HG02588 (cell line): ENCODE measurements around the gene LIPH.
"Not testable (repeated sequence)": the region's sequence is repeated elsewhere in the genome, so short reads cannot be mapped to it uniquely, and the experiment has no call there.

Experiments used
- ATAC-seq: cut with Tn5 transposase; IDR thresholded peaks from one replicate; pipeline ENCODE4 v1.9.1; 2021; ENCODE audit warnings: mild to moderate bottlenecking, moderate library complexity; ENCODE audit not compliant: unreplicated experiment

LIPH gene

GRCh38 chr3:185489462-185489861, 62.9 kb downstream of the LIPH start:
- no peak for ATAC-seq

GRCh38 chr3:185488465-185488864, 63.9 kb downstream of the LIPH start:
- no peak for ATAC-seq

- ATAC-seq: no peak
These were observed 66.0 kb downstream of the LIPH start for GRCh38 chr3:185486394-185486793.

GRCh38 chr3:185484296-185484695, 68.1 kb downstream of the LIPH start:
- ATAC-seq: no peak

GRCh38 chr3:185479373-185479945, 72.9 kb downstream of the LIPH start:
- no peak for ATAC-seq

- ATAC-seq: no peak
These were observed 75.1 kb downstream of the LIPH start for GRCh38 chr3:185477316-185477715.

GRCh38 chr3:185474922-185475321, 77.5 kb downstream of the LIPH start:
- not testable (repeated sequence) for ATAC-seq

GRCh38 chr3:185473290-185473815, 79.0 kb downstream of the LIPH start:
- ATAC-seq: no peak

GRCh38 chr3:185470323-185470722, 82.1 kb downstream of the LIPH start:
- ATAC-seq: no peak

- no peak for ATAC-seq
These were observed 82.8 kb downstream of the LIPH start for GRCh38 chr3:185469542-185469941.

- ATAC-seq: not testable (repeated sequence)
These were observed 86.3 kb downstream of the LIPH start for GRCh38 chr3:185466123-185466522.

- ATAC-seq: no peak
These were observed 86.9 kb downstream of the LIPH start for GRCh38 chr3:185465471-185465870.

- ATAC-seq: no peak
These were observed 91.6 kb downstream of the LIPH start for GRCh38 chr3:185460719-185461350.

- no peak for ATAC-seq
These were observed 92.1 kb downstream of the LIPH start for GRCh38 chr3:185460309-185460708.

GRCh38 chr3:185457376-185457775, 95.0 kb downstream of the LIPH start:
- ATAC-seq: no peak
